ENCODE data around the gene SLC7A9. TPM values are rescaled to one million over a fixed set of nuclear protein-coding genes. Genes with fewer than 3 reads are reported as not detected.

SLC7A9 gene
- polyA plus RNA-seq, 1 of the 3 experiments (the other 2 are of a cell fraction): not detected

DNA sequence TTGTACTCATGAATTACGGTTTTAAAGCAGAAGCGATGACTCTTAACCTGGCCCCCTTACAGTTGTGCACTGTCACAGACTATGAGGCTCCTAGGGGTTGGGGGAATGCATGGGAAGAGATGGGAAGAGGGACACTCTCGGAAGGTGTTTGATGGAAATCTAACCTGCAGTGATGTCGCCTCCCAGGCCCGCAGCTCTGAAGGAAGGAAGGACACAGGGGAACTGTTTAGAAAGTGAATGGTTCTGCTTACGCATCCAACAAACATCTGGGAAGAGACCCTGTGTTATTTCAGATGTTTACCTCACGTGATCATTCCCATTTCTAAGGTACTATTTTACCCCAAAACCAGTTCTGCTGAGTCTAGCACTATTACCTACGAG, 48.0 kb upstream of the SLC7A9 start:
- no peaks in the 10 kb centered on the region for H4K20me1 ChIP-seq (ENCODE audit: insufficient read depth)
- peaks cover 10 to 16% of the 10 kb centered on the region in 2 experiments for H3K36me3 ChIP-seq (replicated peaks in 1 of 2; ENCODE audit: control insufficient read depth in 1 of 2, insufficient read depth in 2 of 2, low read length in 1 of 2)
- no peaks in the 10 kb centered on the region for H3K4me1 ChIP-seq (ENCODE audit: control insufficient read depth in 1 of 2, insufficient read depth in 2 of 2, low read depth in 1 of 2, low read length in 1 of 2)
- H3K9me2 ChIP-seq: no peaks in the 10 kb centered on the region
- POLR2A ChIA-PET: no interaction called here
- H3K27ac ChIP-seq (ENCODE audit: low read depth in 2 of 2, low read length in 1 of 2): no peak overlapping the region
- DNase-seq: no peak
- H3K9me3 ChIP-seq: no peaks in the 10 kb centered on the region
- H2AFZ ChIP-seq (ENCODE audit: low read depth): no peak overlapping the region
- no peaks in the 10 kb centered on the region for H3K27me3 ChIP-seq (ENCODE audit: insufficient read depth)
- no peaks in the 10 kb centered on the region for H3F3A ChIP-seq (replicated peaks; ENCODE audit: insufficient read depth)
- TF ChIP-seq, protein P1, sequence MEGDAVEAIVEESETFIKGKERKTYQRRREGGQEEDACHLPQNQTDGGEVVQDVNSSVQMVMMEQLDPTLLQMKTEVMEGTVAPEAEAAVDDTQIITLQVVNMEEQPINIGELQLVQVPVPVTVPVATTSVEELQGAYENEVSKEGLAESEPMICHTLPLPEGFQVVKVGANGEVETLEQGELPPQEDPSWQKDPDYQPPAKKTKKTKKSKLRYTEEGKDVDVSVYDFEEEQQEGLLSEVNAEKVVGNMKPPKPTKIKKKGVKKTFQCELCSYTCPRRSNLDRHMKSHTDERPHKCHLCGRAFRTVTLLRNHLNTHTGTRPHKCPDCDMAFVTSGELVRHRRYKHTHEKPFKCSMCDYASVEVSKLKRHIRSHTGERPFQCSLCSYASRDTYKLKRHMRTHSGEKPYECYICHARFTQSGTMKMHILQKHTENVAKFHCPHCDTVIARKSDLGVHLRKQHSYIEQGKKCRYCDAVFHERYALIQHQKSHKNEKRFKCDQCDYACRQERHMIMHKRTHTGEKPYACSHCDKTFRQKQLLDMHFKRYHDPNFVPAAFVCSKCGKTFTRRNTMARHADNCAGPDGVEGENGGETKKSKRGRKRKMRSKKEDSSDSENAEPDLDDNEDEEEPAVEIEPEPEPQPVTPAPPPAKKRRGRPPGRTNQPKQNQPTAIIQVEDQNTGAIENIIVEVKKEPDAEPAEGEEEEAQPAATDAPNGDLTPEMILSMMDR (IDR thresholded peaks at IDR 0.05): no peak
- TF ChIP-seq GATA2 (CRISPR knock-in tag; IDR thresholded peaks at IDR 0.05): no peak
- TF ChIP-seq FOSL2 (IDR thresholded peaks at IDR 0.05; ENCODE audit: borderline replicate concordance, low read depth): no peak
- TF ChIP-seq RAD21 (IDR thresholded peaks at IDR 0.05; ENCODE audit: low read length): no peak
- TF ChIP-seq RCOR1 (IDR thresholded peaks at IDR 0.05; ENCODE audit: low read length): no peak
- no peak for TF ChIP-seq EP300 (IDR thresholded peaks at IDR 0.05; ENCODE audit: borderline replicate concordance in 1 of 2, low read depth in 1 of 2, low read length in 1 of 2)
- no peak for TF ChIP-seq FOXM1 (IDR thresholded peaks at IDR 0.05; ENCODE audit: low read depth)
- TF ChIP-seq JUND (IDR thresholded peaks at IDR 0.05): no peak
- TF ChIP-seq TEAD4 (IDR thresholded peaks at IDR 0.05; ENCODE audit: borderline replicate concordance, insufficient read depth): no peak
- no peak for TF ChIP-seq MXI1 (IDR thresholded peaks at IDR 0.05; ENCODE audit: low read depth, low read length)
- TF ChIP-seq, protein P2, sequence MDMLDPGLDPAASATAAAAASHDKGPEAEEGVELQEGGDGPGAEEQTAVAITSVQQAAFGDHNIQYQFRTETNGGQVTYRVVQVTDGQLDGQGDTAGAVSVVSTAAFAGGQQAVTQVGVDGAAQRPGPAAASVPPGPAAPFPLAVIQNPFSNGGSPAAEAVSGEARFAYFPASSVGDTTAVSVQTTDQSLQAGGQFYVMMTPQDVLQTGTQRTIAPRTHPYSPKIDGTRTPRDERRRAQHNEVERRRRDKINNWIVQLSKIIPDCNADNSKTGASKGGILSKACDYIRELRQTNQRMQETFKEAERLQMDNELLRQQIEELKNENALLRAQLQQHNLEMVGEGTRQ (IDR thresholded peaks at IDR 0.05; ENCODE audit: borderline replicate concordance, low read depth, low read length): no peak
- no peak for TF ChIP-seq GABPA (IDR thresholded peaks at IDR 0.05; ENCODE audit: low read depth)
- no peak overlapping the region for H3K9ac ChIP-seq
- 89% methylated on average over 8 of the region's 8 CpGs for WGBS (ENCODE audit: low lambda C conversion rate)
- no peak overlapping the region for H3K4me3 ChIP-seq (ENCODE audit: low read depth in 2 of 2, low read length in 1 of 2)
- no peaks in the 10 kb centered on the region for H3K79me2 ChIP-seq (ENCODE audit: insufficient read depth)
- no peak overlapping the region for H3K4me2 ChIP-seq
- CTCF ChIA-PET: interaction anchor here (1.3 kb wide), 1 partner anchor 13 kb away, joined by 3 read pairs; no protein-coding TSS in a partner anchor

DNA sequence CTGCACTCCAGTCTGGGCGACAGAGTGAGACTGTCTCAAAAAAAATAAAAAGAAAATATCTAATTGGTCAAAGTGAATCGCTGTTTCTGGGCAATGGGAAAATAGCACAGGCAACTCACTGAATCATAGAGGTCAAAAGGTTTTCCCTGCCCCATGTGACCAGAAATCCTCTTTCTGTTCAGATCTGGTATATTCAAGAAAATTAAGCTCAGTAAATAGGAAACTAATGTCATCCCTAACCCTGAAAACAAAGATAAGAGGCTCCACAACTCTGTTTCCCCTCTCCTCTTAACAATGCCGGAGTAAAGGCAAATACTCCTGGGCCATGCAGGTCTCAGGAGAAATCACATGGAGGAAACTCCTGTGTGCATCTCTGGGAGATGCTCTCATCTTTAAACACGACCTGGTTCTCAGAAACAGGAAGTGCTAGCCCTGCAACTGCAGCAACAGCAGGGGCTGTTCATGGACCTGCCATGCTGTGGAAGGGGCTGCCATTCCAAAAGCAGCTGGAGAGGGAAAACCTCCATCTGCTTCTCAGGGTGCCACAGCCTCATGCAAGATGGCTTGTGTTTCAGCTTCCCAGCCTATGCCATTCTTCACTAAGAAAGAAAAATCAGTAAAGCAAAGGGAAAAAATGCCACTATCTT, 47.5 kb upstream of the SLC7A9 start:
- no peaks in the 10 kb centered on the region for H3F3A ChIP-seq (replicated peaks; ENCODE audit: insufficient read depth)
- H4K20me1 ChIP-seq (ENCODE audit: insufficient read depth): no peaks in the 10 kb centered on the region
- no peaks in the 10 kb centered on the region for H3K9me2 ChIP-seq
- H3K9ac ChIP-seq: no peak overlapping the region
- H3K4me2 ChIP-seq: no peak overlapping the region
- H3K27ac ChIP-seq (ENCODE audit: low read depth in 2 of 2, low read length in 1 of 2): no peak overlapping the region
- no peaks in the 10 kb centered on the region for H3K79me2 ChIP-seq (ENCODE audit: insufficient read depth)
- no peaks in the 10 kb centered on the region for H3K4me1 ChIP-seq (ENCODE audit: control insufficient read depth in 1 of 2, insufficient read depth in 2 of 2, low read depth in 1 of 2, low read length in 1 of 2)
- peaks cover 8 to 15% of the 10 kb centered on the region in 2 experiments for H3K36me3 ChIP-seq (replicated peaks in 1 of 2; ENCODE audit: control insufficient read depth in 1 of 2, insufficient read depth in 2 of 2, low read length in 1 of 2)
- no peak for DNase-seq
- H3K27me3 ChIP-seq (ENCODE audit: insufficient read depth): no peaks in the 10 kb centered on the region
- H2AFZ ChIP-seq (ENCODE audit: low read depth): no peak overlapping the region
- POLR2A ChIA-PET: no interaction called here
- 70% methylated on average over 3 of the region's 4 CpGs for WGBS (ENCODE audit: low lambda C conversion rate)
- H3K4me3 ChIP-seq (ENCODE audit: low read depth in 2 of 2, low read length in 1 of 2): no peak overlapping the region
- CTCF ChIA-PET: interaction anchor here (1.3 kb wide), 1 partner anchor 13 kb away, joined by 3 read pairs; no protein-coding TSS in a partner anchor
- H3K9me3 ChIP-seq: no peaks in the 10 kb centered on the region
- TF ChIP-seq CHD2 (IDR thresholded peaks at IDR 0.05; ENCODE audit: low read length, partially characterized antibody) (no peak), POLR2AphosphoS5 (IDR thresholded peaks at IDR 0.05; ENCODE audit: low read depth, low read length) (no peak), YY1 (IDR thresholded peaks at IDR 0.05; ENCODE audit: low read depth) (no peak), FOXM1 (IDR thresholded peaks at IDR 0.05; ENCODE audit: low read depth) (no peak), TCF12 (IDR thresholded peaks at IDR 0.05) (no peak), EP300 (IDR thresholded peaks at IDR 0.05; ENCODE audit: borderline replicate concordance in 1 of 2, low read depth in 1 of 2, low read length in 1 of 2) (no peak), JUND (IDR thresholded peaks at IDR 0.05) (no peak), MEF2A (IDR thresholded peaks at IDR 0.05; ENCODE audit: borderline replicate concordance, low read depth) (no peak), RAD21 (IDR thresholded peaks at IDR 0.05; ENCODE audit: low read length) (no peak), FOSL2 (IDR thresholded peaks at IDR 0.05; ENCODE audit: borderline replicate concordance, low read depth) (no peak)
- TF ChIP-seq, protein P3, sequence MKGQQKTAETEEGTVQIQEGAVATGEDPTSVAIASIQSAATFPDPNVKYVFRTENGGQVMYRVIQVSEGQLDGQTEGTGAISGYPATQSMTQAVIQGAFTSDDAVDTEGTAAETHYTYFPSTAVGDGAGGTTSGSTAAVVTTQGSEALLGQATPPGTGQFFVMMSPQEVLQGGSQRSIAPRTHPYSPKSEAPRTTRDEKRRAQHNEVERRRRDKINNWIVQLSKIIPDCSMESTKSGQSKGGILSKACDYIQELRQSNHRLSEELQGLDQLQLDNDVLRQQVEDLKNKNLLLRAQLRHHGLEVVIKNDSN (IDR thresholded peaks at IDR 0.05; ENCODE audit: borderline replicate concordance, low read depth): no peak
- TF ChIP-seq, protein P4, sequence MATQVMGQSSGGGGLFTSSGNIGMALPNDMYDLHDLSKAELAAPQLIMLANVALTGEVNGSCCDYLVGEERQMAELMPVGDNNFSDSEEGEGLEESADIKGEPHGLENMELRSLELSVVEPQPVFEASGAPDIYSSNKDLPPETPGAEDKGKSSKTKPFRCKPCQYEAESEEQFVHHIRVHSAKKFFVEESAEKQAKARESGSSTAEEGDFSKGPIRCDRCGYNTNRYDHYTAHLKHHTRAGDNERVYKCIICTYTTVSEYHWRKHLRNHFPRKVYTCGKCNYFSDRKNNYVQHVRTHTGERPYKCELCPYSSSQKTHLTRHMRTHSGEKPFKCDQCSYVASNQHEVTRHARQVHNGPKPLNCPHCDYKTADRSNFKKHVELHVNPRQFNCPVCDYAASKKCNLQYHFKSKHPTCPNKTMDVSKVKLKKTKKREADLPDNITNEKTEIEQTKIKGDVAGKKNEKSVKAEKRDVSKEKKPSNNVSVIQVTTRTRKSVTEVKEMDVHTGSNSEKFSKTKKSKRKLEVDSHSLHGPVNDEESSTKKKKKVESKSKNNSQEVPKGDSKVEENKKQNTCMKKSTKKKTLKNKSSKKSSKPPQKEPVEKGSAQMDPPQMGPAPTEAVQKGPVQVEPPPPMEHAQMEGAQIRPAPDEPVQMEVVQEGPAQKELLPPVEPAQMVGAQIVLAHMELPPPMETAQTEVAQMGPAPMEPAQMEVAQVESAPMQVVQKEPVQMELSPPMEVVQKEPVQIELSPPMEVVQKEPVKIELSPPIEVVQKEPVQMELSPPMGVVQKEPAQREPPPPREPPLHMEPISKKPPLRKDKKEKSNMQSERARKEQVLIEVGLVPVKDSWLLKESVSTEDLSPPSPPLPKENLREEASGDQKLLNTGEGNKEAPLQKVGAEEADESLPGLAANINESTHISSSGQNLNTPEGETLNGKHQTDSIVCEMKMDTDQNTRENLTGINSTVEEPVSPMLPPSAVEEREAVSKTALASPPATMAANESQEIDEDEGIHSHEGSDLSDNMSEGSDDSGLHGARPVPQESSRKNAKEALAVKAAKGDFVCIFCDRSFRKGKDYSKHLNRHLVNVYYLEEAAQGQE (IDR thresholded peaks at IDR 0.05; ENCODE audit: low read depth, low read length): no peak
- TF ChIP-seq, protein P2 (IDR thresholded peaks at IDR 0.05; ENCODE audit: borderline replicate concordance, low read depth, low read length): no peak

Data from SK-N-SH (cell line).